Astrocyte (in vitro differentiated cells and primary cell): ENCODE results near the gene GIMAP7. TPM values are rescaled to one million over a fixed set of nuclear protein-coding genes. Genes with fewer than 3 reads are reported as not detected.

ENCODE experiments used
- DNase-seq: peaks from one replicate; pipeline ENCODE4 v3.0.0-alpha.2; 2010; ENCODE audit warnings: low read depth
- FAIRE-seq: peaks from 2 replicates; lab custom pipeline; 2011; peaks lifted over from hg19 to GRCh38; lab: Jason Lieb, UNC
- H2AFZ ChIP-seq: 2 replicates; pipeline ENCODE4 v1.6.0; 2012; ENCODE audit warnings: low read depth, low read length, inconsistent platforms
- H3K27ac ChIP-seq: 2 replicates; pipeline ENCODE4 v1.5.1; 2011; ENCODE audit warnings: low read depth, low read length, inconsistent platforms
- H3K27me3 ChIP-seq: 2 replicates; pipeline ENCODE4 v1.6.0; 2011; ENCODE audit warnings: low read length, inconsistent platforms; ENCODE audit not compliant: insufficient read depth
- H3K36me3 ChIP-seq: 2 replicates; pipeline ENCODE4 v1.5.1; 2011; ENCODE audit warnings: low read length, inconsistent platforms; ENCODE audit not compliant: insufficient read depth
- H3K4me1 ChIP-seq: 2 replicates; pipeline ENCODE4 v1.5.1; 2011; ENCODE audit warnings: low read length, inconsistent platforms; ENCODE audit not compliant: insufficient read depth
- H3K4me2 ChIP-seq: 2 replicates; pipeline ENCODE4 v1.6.0; 2012; ENCODE audit warnings: low read length, inconsistent platforms
- H3K4me3 ChIP-seq: 2 replicates; pipeline ENCODE4 v1.5.1; 2011; ENCODE audit warnings: low read depth, mild to moderate bottlenecking, low read length, inconsistent platforms; ENCODE audit not compliant: insufficient read depth
- H3K79me2 ChIP-seq: 2 replicates; pipeline ENCODE4 v1.6.0; 2012; ENCODE audit warnings: mild to moderate bottlenecking, low read length, inconsistent platforms; ENCODE audit not compliant: insufficient read depth
- H3K9ac ChIP-seq: 2 replicates; pipeline ENCODE4 v1.6.0; 2012; ENCODE audit warnings: mild to moderate bottlenecking, low read length, inconsistent platforms
- H3K9me3 ChIP-seq: 2 replicates; pipeline ENCODE4 v1.5.1; 2012; ENCODE audit warnings: low read depth, mild to moderate bottlenecking, low read length, inconsistent platforms; ENCODE audit not compliant: insufficient read depth
- H4K20me1 ChIP-seq: 2 replicates; pipeline ENCODE4 v1.6.0; 2012; ENCODE audit warnings: low read length, inconsistent platforms; ENCODE audit not compliant: insufficient read depth
- H3K27ac Mint-ChIP-seq: one replicate; pipeline ENCODE4 v1.8.0; 2021; ENCODE audit warnings: mild to moderate bottlenecking, mixed read lengths; ENCODE audit not compliant: unreplicated experiment
- H3K27me3 Mint-ChIP-seq: one replicate; pipeline ENCODE4 v1.8.0; 2021; ENCODE audit warnings: low read depth, mixed read lengths; ENCODE audit not compliant: unreplicated experiment
- H3K36me3 Mint-ChIP-seq: one replicate; pipeline ENCODE4 v1.8.0; 2021; ENCODE audit warnings: low read depth, mixed read lengths; ENCODE audit not compliant: unreplicated experiment
- H3K4me1 Mint-ChIP-seq: one replicate; pipeline ENCODE4 v1.8.0; 2021; ENCODE audit warnings: low read depth, mixed read lengths; ENCODE audit not compliant: unreplicated experiment
- H3K4me3 Mint-ChIP-seq: one replicate; pipeline ENCODE4 v1.8.0; 2021; ENCODE audit warnings: mild to moderate bottlenecking, moderate library complexity, mixed read lengths; ENCODE audit not compliant: unreplicated experiment
- H3K9me3 Mint-ChIP-seq: one replicate; pipeline ENCODE4 v1.8.0; 2021; ENCODE audit warnings: mild to moderate bottlenecking, mixed read lengths; ENCODE audit not compliant: unreplicated experiment
- CTCF ChIP-seq: IDR thresholded peaks from 2 replicates; pipeline ENCODE4 v1.5.1; 2011; ENCODE audit warnings: low read depth, mild to moderate bottlenecking, inconsistent platforms, low read length, moderate library complexity; ENCODE audit not compliant: insufficient read depth
- EZH2 ChIP-seq: IDR thresholded peaks from 2 replicates; pipeline ENCODE4 v1.6.1; 2012; ENCODE audit warnings: mild to moderate bottlenecking, low read length, inconsistent platforms; ENCODE audit not compliant: insufficient read depth
- total RNA-seq: library from RNA; stranded (reverse); gene quantifications from 2 replicates; pipeline ENCODE4 v1.2.1, GENCODE V29; 2021

GIMAP7 gene
- total RNA-seq, 1 donor from 2014 or later, result not detected

GRCh38 chr7:150562919-150563318 is 48.2 kb downstream of the GIMAP7 start:
- peaks cover 4% of the 10 kb centered on the region for H3K9me3 ChIP-seq
- no peaks in the 10 kb centered on the region for H3K36me3 ChIP-seq
- Mint-ChIP-seq H3K27me3 (no peaks in the 10 kb centered on the region), H3K36me3 (no peaks in the 10 kb centered on the region), H3K27ac (no peak overlapping the region), H3K9me3 (peaks cover 15% of the 10 kb centered on the region), H3K4me3 (no peak overlapping the region), H3K4me1 (no peaks in the 10 kb centered on the region)
- no peaks in the 10 kb centered on the region for H4K20me1 ChIP-seq
- no peak overlapping the region for H3K4me2 ChIP-seq
- no peak overlapping the region for H3K4me3 ChIP-seq
- no peaks in the 10 kb centered on the region for H3K79me2 ChIP-seq
- H3K27me3 ChIP-seq, result no peaks in the 10 kb centered on the region
- no peak overlapping the region for H3K27ac ChIP-seq
- FAIRE-seq (no peak), DNase-seq (no peak)
- no peak overlapping the region for H3K9ac ChIP-seq
- no peak for TF ChIP-seq EZH2
- TF ChIP-seq CTCF, result no peak
- no peaks in the 10 kb centered on the region for H3K4me1 ChIP-seq
- H2AFZ ChIP-seq, result no peak overlapping the region

GRCh38 chr7:150564006-150564405 is 49.3 kb downstream of the GIMAP7 start:
- H3K36me3 ChIP-seq, result no peaks in the 10 kb centered on the region
- Mint-ChIP-seq H3K4me3 (no peak overlapping the region), H3K9me3 (peaks cover 15% of the 10 kb centered on the region), H3K36me3 (no peaks in the 10 kb centered on the region), H3K27ac (no peak overlapping the region), H3K4me1 (no peaks in the 10 kb centered on the region), H3K27me3 (peaks cover under 1% of the 10 kb centered on the region)
- no peaks in the 10 kb centered on the region for H3K27me3 ChIP-seq
- no peak for FAIRE-seq
- peaks cover 4% of the 10 kb centered on the region for H3K9me3 ChIP-seq
- H3K27ac ChIP-seq, result no peak overlapping the region
- TF ChIP-seq CTCF (no peak), EZH2 (no peak)
- H2AFZ ChIP-seq, result no peak overlapping the region
- H3K4me2 ChIP-seq, result no peak overlapping the region
- no peaks in the 10 kb centered on the region for H3K79me2 ChIP-seq
- no peak overlapping the region for H3K4me3 ChIP-seq
- DNase-seq, result no peak
- no peaks in the 10 kb centered on the region for H3K4me1 ChIP-seq
- H3K9ac ChIP-seq, result no peak overlapping the region
- H4K20me1 ChIP-seq, result no peaks in the 10 kb centered on the region

- H3K79me2 ChIP-seq, result no peaks in the 10 kb centered on the region
- Mint-ChIP-seq H3K9me3 (peaks cover 15% of the 10 kb centered on the region), H3K27ac (no peak overlapping the region), H3K36me3 (no peaks in the 10 kb centered on the region), H3K4me1 (no peaks in the 10 kb centered on the region), H3K27me3 (peaks cover 3% of the 10 kb centered on the region), H3K4me3 (no peak overlapping the region)
- H3K36me3 ChIP-seq, result no peaks in the 10 kb centered on the region
- FAIRE-seq (no peak), DNase-seq (no peak)
- H3K9ac ChIP-seq, result no peak overlapping the region
- no peaks in the 10 kb centered on the region for H4K20me1 ChIP-seq
- H3K4me2 ChIP-seq, result no peak overlapping the region
- H3K4me3 ChIP-seq, result no peak overlapping the region
- H3K27me3 ChIP-seq, result no peaks in the 10 kb centered on the region
- TF ChIP-seq CTCF, result no peak
- TF ChIP-seq EZH2, result no peak
- H3K4me1 ChIP-seq, result no peaks in the 10 kb centered on the region
- peaks cover 4% of the 10 kb centered on the region for H3K9me3 ChIP-seq
- H2AFZ ChIP-seq, result no peak overlapping the region
- no peak overlapping the region for H3K27ac ChIP-seq
Observed at GRCh38 chr7:150564566-150564965, 49.9 kb downstream of the GIMAP7 start.
